Measurements from ENCODE around the gene EIF4G1. TPM values are rescaled to one million over a fixed set of nuclear protein-coding genes. Genes with fewer than 3 reads are reported as not detected.

Gene EIF4G1
- total RNA-seq, 1 experiment from 2014 or later: 532 TPM

DNA sequence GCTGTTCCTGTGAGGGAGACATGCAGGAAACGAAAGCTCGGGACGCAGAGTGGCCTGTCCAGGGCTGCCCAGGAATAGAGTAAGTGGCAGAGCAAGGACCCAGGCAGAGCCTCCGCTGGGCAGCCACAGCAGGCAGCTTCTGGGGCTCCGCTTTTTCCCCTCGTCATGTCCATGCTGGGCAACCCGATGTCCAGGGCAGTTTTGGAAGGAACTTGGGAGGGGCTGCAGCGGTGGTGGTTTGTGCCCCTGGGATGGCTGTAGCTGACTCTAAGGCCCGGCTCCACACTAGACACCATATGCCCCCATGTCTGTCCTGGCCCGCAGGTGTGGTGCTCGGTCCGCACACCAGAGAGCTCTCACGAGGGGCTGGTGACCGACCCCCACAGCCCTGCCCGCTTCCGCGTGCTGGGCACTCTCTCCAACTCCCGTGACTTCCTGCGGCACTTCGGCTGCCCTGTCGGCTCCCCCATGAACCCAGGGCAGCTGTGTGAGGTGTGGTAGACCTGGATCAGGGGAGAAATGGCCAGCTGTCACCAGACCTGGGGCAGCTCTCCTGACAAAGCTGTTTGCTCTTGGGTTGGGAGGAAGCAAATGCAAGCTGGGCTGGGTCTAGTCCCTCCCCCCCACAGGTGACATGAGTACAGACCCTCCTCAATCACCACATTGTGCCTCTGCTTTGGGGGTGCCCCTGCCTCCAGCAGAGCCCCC, 22.5 kb upstream of the EIF4G1 start:
- no peaks in the 10 kb centered on the region; a peak in 1 of 7 replicates for H3K36me3 Mint-ChIP-seq (ENCODE audit: insufficient read depth in 1 of 3, low read depth in 3 of 3)
- no peaks in the 10 kb centered on the region for H3K79me2 ChIP-seq (ENCODE audit: insufficient read depth, low read length)
- peaks cover 11% of the 10 kb centered on the region for H3K27me3 Mint-ChIP-seq (ENCODE audit: low read depth)
- H3K27me3 ChIP-seq (ENCODE audit: insufficient read depth, low read length): no peaks in the 10 kb centered on the region
- no peak overlapping the region for H2BK20ac ChIP-seq (ENCODE audit: low read depth, low read length, poor library complexity, severe bottlenecking)
- no peaks in the 10 kb centered on the region for H3K4me1 ChIP-seq (ENCODE audit: insufficient read depth, low read length)
- DNase-seq: no peak
- H4K20me1 ChIP-seq (ENCODE audit: control insufficient read depth, insufficient read depth, insufficient read length): no peaks in the 10 kb centered on the region
- no peak overlapping the region for H2AK5ac ChIP-seq (ENCODE audit: insufficient read length, low read length)
- no peak overlapping the region for H3K56ac ChIP-seq (ENCODE audit: insufficient read length, low read depth, low read length)
- no peaks in the 10 kb centered on the region for H3K4me1 Mint-ChIP-seq
- H3K14ac ChIP-seq (ENCODE audit: insufficient read depth, low read length): no peak overlapping the region; the same call in 1 of the 2 replicates
- no peaks in the 10 kb centered on the region for H3K23me2 ChIP-seq (ENCODE audit: insufficient read length, low read depth, low read length, poor library complexity, severe bottlenecking)
- no peak overlapping the region for H3K27ac ChIP-seq (ENCODE audit: insufficient read length, low read depth, low read length)
- H3K27ac Mint-ChIP-seq: no peak overlapping the region; a peak in 1 of 7 replicates
- H2BK5ac ChIP-seq (ENCODE audit: insufficient read length, low read length): no peak overlapping the region
- H4K8ac ChIP-seq (replicated peaks; ENCODE audit: insufficient read length, low read depth, low read length): no peak overlapping the region
- H2AFZ ChIP-seq (ENCODE audit: low read length): no peak overlapping the region
- H3K79me1 ChIP-seq (ENCODE audit: insufficient read depth, low read depth, low read length, poor library complexity, severe bottlenecking): no peaks in the 10 kb centered on the region
- no peaks in the 10 kb centered on the region for H3K9me3 ChIP-seq (ENCODE audit: control insufficient read depth, low read depth, low read length)
- H3T11ph ChIP-seq (ENCODE audit: low read length): no peak overlapping the region
- no peak overlapping the region for H3K4ac ChIP-seq (ENCODE audit: low read depth, low read length)
- H3K9me3 Mint-ChIP-seq: no peaks in the 10 kb centered on the region
- no peak overlapping the region for H3K23ac ChIP-seq (ENCODE audit: insufficient read length, low read depth, low read length)
- H4K5ac ChIP-seq (ENCODE audit: insufficient read length, low read depth, low read length): no peak overlapping the region
- WGBS (ENCODE audit: extremely low coverage, insufficient read length, low lambda C conversion rate): no CpG with 5 or more reads among the region's 21 CpGs
- H2BK120ac ChIP-seq (ENCODE audit: low read depth, low read length, poor library complexity, severe bottlenecking): no peak overlapping the region
- no peak overlapping the region for H2BK12ac ChIP-seq (ENCODE audit: insufficient read length, low read depth, low read length)
- H3K18ac ChIP-seq (ENCODE audit: insufficient read length, low read depth, low read length): no peak overlapping the region
- H3K9ac ChIP-seq (ENCODE audit: extremely low read depth, insufficient read length, low read length): no peak overlapping the region
- no peak overlapping the region; a peak in 1 of 5 replicates for H3K4me3 Mint-ChIP-seq
- TF ChIP-seq, protein P1, sequence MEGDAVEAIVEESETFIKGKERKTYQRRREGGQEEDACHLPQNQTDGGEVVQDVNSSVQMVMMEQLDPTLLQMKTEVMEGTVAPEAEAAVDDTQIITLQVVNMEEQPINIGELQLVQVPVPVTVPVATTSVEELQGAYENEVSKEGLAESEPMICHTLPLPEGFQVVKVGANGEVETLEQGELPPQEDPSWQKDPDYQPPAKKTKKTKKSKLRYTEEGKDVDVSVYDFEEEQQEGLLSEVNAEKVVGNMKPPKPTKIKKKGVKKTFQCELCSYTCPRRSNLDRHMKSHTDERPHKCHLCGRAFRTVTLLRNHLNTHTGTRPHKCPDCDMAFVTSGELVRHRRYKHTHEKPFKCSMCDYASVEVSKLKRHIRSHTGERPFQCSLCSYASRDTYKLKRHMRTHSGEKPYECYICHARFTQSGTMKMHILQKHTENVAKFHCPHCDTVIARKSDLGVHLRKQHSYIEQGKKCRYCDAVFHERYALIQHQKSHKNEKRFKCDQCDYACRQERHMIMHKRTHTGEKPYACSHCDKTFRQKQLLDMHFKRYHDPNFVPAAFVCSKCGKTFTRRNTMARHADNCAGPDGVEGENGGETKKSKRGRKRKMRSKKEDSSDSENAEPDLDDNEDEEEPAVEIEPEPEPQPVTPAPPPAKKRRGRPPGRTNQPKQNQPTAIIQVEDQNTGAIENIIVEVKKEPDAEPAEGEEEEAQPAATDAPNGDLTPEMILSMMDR (conservative IDR thresholded peaks at IDR 0.05): no peak
- H3K4me2 ChIP-seq (ENCODE audit: insufficient read depth, insufficient read length, low read length): no peak overlapping the region
- H4K91ac ChIP-seq (ENCODE audit: insufficient read length, low read depth, low read length): no peak overlapping the region
- no peak overlapping the region for H2BK15ac ChIP-seq (ENCODE audit: low read depth, low read length)
